K562 (cell line): ENCODE data around the gene POU4F2. TPM values are rescaled to one million over a fixed set of nuclear protein-coding genes. Genes with fewer than 3 reads are reported as not detected.

Experiments
- ATAC-seq: fragments of 200-7000 bp; cut with Tn5 transposase; 3 replicates; pipeline ENCODE4 v1.9.1; 2020; ENCODE audit warnings: moderate library complexity
- BruUV-seq: library from RNA; stranded (reverse); fragments of 400-500 nt; replicated peaks from 2 replicates; lab custom pipeline; 2021; lab: Mats Ljungman, UMichigan
- CTCF ChIA-PET: fragments of 300-600 bp; formaldehyde crosslinking; extraction: SDS; loops from one replicate; lab custom pipeline; 2021; ENCODE audit warnings: low intra/inter-chr PET ratio; lab: Yijun Ruan, JAX
- POLR2A ChIA-PET: fragments of 300-600, 350-650 bp; sonication (Branson Sonifier 250); formaldehyde crosslinking; extraction: SDS; loops from one replicate; lab custom pipeline; 2021; ENCODE audit warnings: antibody characterized with exemption, inconsistent platforms; lab: Yijun Ruan, JAX
- DNase-seq, 4 experiments: peaks; one replicate each; pipeline versions ENCODE4 v3.0.0 to v3.0.0-alpha.2; 2011 to 2018; ENCODE audit warnings: low spot score in 3 of 4, mixed read lengths in 3 of 4; ENCODE audit errors: extremely low read depth in 1 of 4
- FAIRE-seq: peaks from 2 replicates; lab custom pipeline; 2011; peaks lifted over from hg19 to GRCh38; lab: Jason Lieb, UNC
- H2AFZ ChIP-seq: 2 replicates; pipeline ENCODE4 v1.6.0; 2011; ENCODE audit warnings: low read depth, low read length, control low read depth, inconsistent platforms
- H3K27ac ChIP-seq: fragments of 200-600 bp; 3 replicates; pipeline ENCODE4 v1.8.0; 2011; ENCODE audit warnings: low read depth, mild to moderate bottlenecking, control low read depth, inconsistent platforms, low read length, moderate library complexity, mixed read lengths; ENCODE audit errors: extremely low read depth
- H3K27me3 ChIP-seq, 2 experiments: fragments of 300-600 bp in 1 of 2; 2 replicates in 1 of 2; 3 replicates in 1 of 2; pipeline versions ENCODE4 v1.6.0 to v1.8.0; 2011; ENCODE audit warnings: inconsistent platforms in 2 of 2, low read length in 2 of 2, mild to moderate bottlenecking in 1 of 2, mixed read lengths in 1 of 2, moderate library complexity in 1 of 2; ENCODE audit not compliant: control insufficient read depth in 2 of 2, insufficient read depth in 2 of 2
- H3K36me3 ChIP-seq: fragments of 300-600 bp; 3 replicates; pipeline ENCODE4 v1.8.0; 2011; ENCODE audit warnings: mild to moderate bottlenecking, low read length, inconsistent platforms; ENCODE audit not compliant: control insufficient read depth, insufficient read depth
- H3K4me1 ChIP-seq, 2 experiments: fragments of 200-600 bp in 1 of 2; replicated peaks in 1 of 2; 2 replicates in 1 of 2; 3 replicates in 1 of 2; pipeline versions ENCODE4 v1.5.1 to v1.8.0; 2011; ENCODE audit warnings: inconsistent platforms in 2 of 2, low read length in 2 of 2, mild to moderate bottlenecking in 1 of 2, mixed read lengths in 1 of 2, moderate library complexity in 1 of 2; ENCODE audit not compliant: control insufficient read depth in 2 of 2, insufficient read depth in 2 of 2
- H3K4me2 ChIP-seq: 2 replicates; pipeline ENCODE4 v1.6.1; 2011; ENCODE audit warnings: low read length, control low read depth, inconsistent platforms, mixed read lengths; ENCODE audit not compliant: insufficient read depth
- H3K4me3 ChIP-seq: fragments of 200-600 bp; sonication (generic), shearing (Covaris generic); 2 replicates; pipeline ENCODE4 v1.5.1; 2016; ENCODE audit warnings: control low read depth, inconsistent platforms
- H3K79me2 ChIP-seq: fragments of 200-600 bp; 3 replicates; pipeline ENCODE4 v1.8.0; 2011; ENCODE audit warnings: low read length, inconsistent platforms; ENCODE audit not compliant: control insufficient read depth, insufficient read depth
- H3K9ac ChIP-seq, 2 experiments: 2 replicates each; pipeline versions ENCODE4 v1.6.0 to v1.6.1; 2011; ENCODE audit warnings: low read depth in 2 of 2, low read length in 2 of 2, control low read depth in 1 of 2, inconsistent platforms in 1 of 2, mild to moderate bottlenecking in 1 of 2, mixed read lengths in 1 of 2; ENCODE audit not compliant: insufficient read depth in 1 of 2
- H3K9me1 ChIP-seq: one replicate; pipeline ENCODE4 v1.6.0; 2011; ENCODE audit warnings: inconsistent platforms, mild to moderate bottlenecking, low read length, moderate library complexity; ENCODE audit not compliant: control insufficient read depth, insufficient read depth
- H3K9me3 ChIP-seq: replicated peaks from 2 replicates; pipeline ENCODE4 v1.5.1; 2011; ENCODE audit warnings: low read depth, low read length, inconsistent platforms; ENCODE audit not compliant: control insufficient read depth, insufficient read depth
- H4K20me1 ChIP-seq: replicated peaks from 2 replicates; pipeline ENCODE4 v1.6.1; 2011; ENCODE audit warnings: low read length, inconsistent platforms, mixed read lengths; ENCODE audit not compliant: control insufficient read depth, insufficient read depth
- EGR1 ChIP-seq: fragments of 450-650 bp; conservative IDR thresholded peaks from 2 replicates; pipeline ENCODE4 v1.6.1; 2017; ENCODE audit warnings: mild to moderate bottlenecking
- ELF4 ChIP-seq: fragments of 450-650 bp; formaldehyde crosslinking; IDR thresholded peaks from 2 replicates; pipeline ENCODE4 v1.4.0; 2022; ENCODE audit warnings: missing genetic modification characterization
- ETV1 ChIP-seq: fragments of 450-650 bp; conservative IDR thresholded peaks from 2 replicates; pipeline ENCODE4 v1.6.1; 2016; ENCODE audit warnings: missing genetic modification characterization, control low read depth, low read depth, missing compliant biosample characterization
- GATAD2B ChIP-seq: fragments of 450-650 bp; IDR thresholded peaks from 2 replicates; pipeline ENCODE4 v1.6.1; 2017; ENCODE audit warnings: mild to moderate bottlenecking, borderline replicate concordance
- RBM15 ChIP-seq: fragments of 200-400 bp; formaldehyde crosslinking; IDR thresholded peaks from 2 replicates; pipeline ENCODE4 v1.6.1; 2018; ENCODE audit warnings: mild to moderate bottlenecking, low read length, moderate library complexity; ENCODE audit not compliant: insufficient read depth
- RHOXF2B ChIP-seq: fragments of 250-450 bp; sonication (Bioruptor Pico); conservative IDR thresholded peaks from 2 replicates; pipeline ENCODE4 v1.5.1; 2021
- ZFX ChIP-seq: sonication (generic); formaldehyde crosslinking; IDR thresholded peaks from 2 replicates; pipeline ENCODE4 v1.8.0; 2022; ENCODE audit warnings: mild to moderate bottlenecking, missing genetic modification reagents, moderate library complexity
- ZNF263 ChIP-seq: sonication (generic); formaldehyde crosslinking; IDR thresholded peaks from 2 replicates; pipeline ENCODE4 v1.8.0; 2022; ENCODE audit warnings: mild to moderate bottlenecking, missing genetic modification reagents, borderline replicate concordance
- WGBS: fragments of 100-300 bp; shearing (Covaris generic); methylation state at CpG from one replicate; pipeline ENCODE4 v1.1.6; 2016; ENCODE audit warnings: low coverage, mixed read lengths; ENCODE audit not compliant: insufficient coverage; ENCODE audit errors: missing lambda C conversion rate; 5-methylcytosine and 5-hydroxymethylcytosine counted together
- in situ Hi-C: fragments of 300-500 bp; cut with MboI; formaldehyde crosslinking; loops from 4 replicates; pipeline ENCODE4 v1.15.0; 2018; ENCODE audit warnings: inconsistent platforms, mixed read lengths
- intact Hi-C: fragments of 100-400 bp; cut with micrococcal nuclease; formaldehyde crosslinking; loops from 2 replicates; pipeline ENCODE4 v1.14.2; 2022
- polyA plus RNA-seq, 8 experiments: library from polyadenylated mRNA; depleted of rRNA in 4 of 8; stranded (reverse) in 5 of 8; unstranded in 3 of 8; fragments of >200 nt; fragmentation: Nextera tagmentation in 2 of 8; fragmentation: Illumina TruSeq in 1 of 8; extraction: Ambion mirVana in 2 of 8; extraction: Trizol in 1 of 8; gene quantifications; 2 replicates each; pipeline versions ENCODE4 v1.2.1 to v1.2.3, GENCODE V29; 2011 to 2014; ENCODE audit warnings: inconsistent platforms in 1 of 8, missing spikeins in 1 of 8
- total RNA-seq, 7 experiments: library from RNA; depleted of rRNA in 6 of 7; stranded (reverse); fragments of >200 nt in 6 of 7; fragmentation: Illumina TruSeq in 2 of 7; extraction: Trizol in 2 of 7; gene quantifications; 2 replicates each; pipeline versions ENCODE4 v1.2.1 to v1.2.3, GENCODE V29; 2011 to 2021; ENCODE audit warnings: low replicate concordance in 1 of 7
- TF ChIP-seq, protein P1 (sequence below): fragments of 250-450 bp; sonication (Bioruptor Pico); IDR thresholded peaks from 2 replicates; pipeline ENCODE4 v1.4.0; 2020; ENCODE audit warnings: mild to moderate bottlenecking, moderate library complexity
- TF ChIP-seq, protein P2 (sequence below): fragments of 450-650 bp; formaldehyde crosslinking; IDR thresholded peaks from 2 replicates; pipeline ENCODE4 v1.4.0; 2022; ENCODE audit warnings: missing genetic modification characterization
- TF ChIP-seq, protein P3 (sequence below): fragments of 250-450 bp; sonication (Bioruptor Pico); IDR thresholded peaks from 2 replicates; pipeline ENCODE4 v1.5.0; 2021
- TF ChIP-seq, protein P4 (sequence below): fragments of 450-650 bp; IDR thresholded peaks from 2 replicates; pipeline ENCODE4 v1.6.1; 2016; ENCODE audit warnings: low read depth, mild to moderate bottlenecking, moderate library complexity
- TF ChIP-seq, protein P5 (sequence below): fragments of 250-450 bp; sonication (Bioruptor Pico); IDR thresholded peaks from 2 replicates; pipeline ENCODE4 v1.8.0; 2022; ENCODE audit warnings: moderate library complexity, mild to moderate bottlenecking, inconsistent platforms

Gene POU4F2
- total and polyA plus RNA-seq, 9 of the 15 experiments (the other 6 are each of a cell fraction or from before 2014, with no cell fraction given) = not detected

DNA sequence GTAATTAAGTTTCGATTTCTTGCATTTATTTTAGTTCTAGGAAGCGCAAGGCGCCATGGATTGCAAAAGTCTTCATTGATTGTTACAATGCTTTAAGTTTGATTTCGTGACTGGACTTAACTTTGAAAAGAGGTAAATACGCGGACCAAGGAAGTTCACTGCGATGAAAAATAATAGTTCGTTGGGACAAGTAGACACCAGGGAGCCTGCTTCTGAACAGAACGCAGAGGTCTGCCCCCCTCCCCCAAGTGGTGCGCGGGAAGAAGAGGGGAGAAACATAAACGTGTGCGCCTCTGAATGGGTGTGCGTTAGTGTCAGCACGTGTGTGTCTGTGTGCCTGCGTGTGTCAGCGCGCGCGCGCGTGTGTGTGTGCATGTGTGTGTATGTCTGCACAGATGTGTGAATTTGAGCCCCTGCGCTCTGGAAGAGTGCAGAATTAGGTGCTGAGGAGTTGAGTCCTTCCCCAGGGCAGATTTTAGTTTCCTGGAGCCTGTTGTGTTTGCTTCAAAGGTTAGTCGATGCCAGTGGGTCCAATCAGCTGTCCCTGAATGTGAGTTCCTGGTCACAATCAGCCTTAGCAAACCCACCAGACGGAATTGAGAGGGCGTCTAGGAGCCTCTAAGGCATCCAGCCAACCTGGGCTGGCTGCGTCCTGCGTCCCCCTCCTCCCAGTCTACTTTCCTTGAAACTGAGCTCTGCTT is 5.8 kb upstream of the POU4F2 start (continued):
- no peak for TF ChIP-seq RHOXF2B (CRISPR knock-in tag)
- TF ChIP-seq ETV1 (tag) = no peak
- TF ChIP-seq, protein P1, sequence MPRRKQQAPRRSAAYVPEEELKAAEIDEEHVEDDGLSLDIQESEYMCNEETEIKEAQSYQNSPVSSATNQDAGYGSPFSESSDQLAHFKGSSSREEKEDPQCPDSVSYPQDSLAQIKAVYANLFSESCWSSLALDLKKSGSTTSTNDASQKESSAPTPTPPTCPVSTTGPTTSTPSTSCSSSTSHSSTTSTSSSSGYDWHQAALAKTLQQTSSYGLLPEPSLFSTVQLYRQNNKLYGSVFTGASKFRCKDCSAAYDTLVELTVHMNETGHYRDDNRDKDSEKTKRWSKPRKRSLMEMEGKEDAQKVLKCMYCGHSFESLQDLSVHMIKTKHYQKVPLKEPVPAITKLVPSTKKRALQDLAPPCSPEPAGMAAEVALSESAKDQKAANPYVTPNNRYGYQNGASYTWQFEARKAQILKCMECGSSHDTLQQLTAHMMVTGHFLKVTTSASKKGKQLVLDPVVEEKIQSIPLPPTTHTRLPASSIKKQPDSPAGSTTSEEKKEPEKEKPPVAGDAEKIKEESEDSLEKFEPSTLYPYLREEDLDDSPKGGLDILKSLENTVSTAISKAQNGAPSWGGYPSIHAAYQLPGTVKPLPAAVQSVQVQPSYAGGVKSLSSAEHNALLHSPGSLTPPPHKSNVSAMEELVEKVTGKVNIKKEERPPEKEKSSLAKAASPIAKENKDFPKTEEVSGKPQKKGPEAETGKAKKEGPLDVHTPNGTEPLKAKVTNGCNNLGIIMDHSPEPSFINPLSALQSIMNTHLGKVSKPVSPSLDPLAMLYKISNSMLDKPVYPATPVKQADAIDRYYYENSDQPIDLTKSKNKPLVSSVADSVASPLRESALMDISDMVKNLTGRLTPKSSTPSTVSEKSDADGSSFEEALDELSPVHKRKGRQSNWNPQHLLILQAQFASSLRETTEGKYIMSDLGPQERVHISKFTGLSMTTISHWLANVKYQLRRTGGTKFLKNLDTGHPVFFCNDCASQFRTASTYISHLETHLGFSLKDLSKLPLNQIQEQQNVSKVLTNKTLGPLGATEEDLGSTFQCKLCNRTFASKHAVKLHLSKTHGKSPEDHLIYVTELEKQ = no peak
- no peak for TF ChIP-seq EGR1
- no peak for TF ChIP-seq ZFX (CRISPR knock-in tag)
- TF ChIP-seq GATAD2B = no peak

DNA sequence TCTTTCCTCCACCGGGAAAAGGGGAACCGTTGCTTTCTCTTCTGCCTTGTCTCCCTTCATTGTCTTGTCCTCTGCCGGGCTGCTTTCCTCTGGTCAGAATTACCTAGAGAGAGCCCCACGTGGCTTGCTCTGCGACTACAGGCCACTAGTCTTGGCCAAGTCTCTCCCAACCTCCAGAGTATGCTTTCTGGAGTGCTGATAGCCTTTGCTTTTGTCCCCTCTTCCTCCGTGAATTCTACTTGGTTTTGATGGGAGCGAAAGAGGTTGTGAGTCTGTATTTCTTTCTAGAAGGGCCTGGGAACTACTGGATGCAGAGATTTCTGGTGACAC is 5.3 kb upstream of the POU4F2 start:
- no TSS peak for BruUV-seq
- Histone ChIP-seq H3K27ac (no peak overlapping the region), H3K36me3 (no peaks in the 10 kb centered on the region), H2AFZ (no peak overlapping the region), H3K9me3 (no peaks in the 10 kb centered on the region), H3K79me2 (no peaks in the 10 kb centered on the region), H3K4me2 (no peak overlapping the region), H3K9ac (no peak overlapping the region), H4K20me1 (0 out of 2 replicates have a peak, but pooled peaks cover 5% of the 10 kb centered on the region), H3K4me3 (no peak overlapping the region), H3K9me1 (no peaks in the 10 kb centered on the region), H3K27me3 (peaks cover 2 to 24% of the 10 kb centered on the region in 2 experiments; a peak in 3 of 5 replicates), H3K4me1 (peaks cover 0 to 4% of the 10 kb centered on the region in 2 experiments; a peak in 2 of 5 replicates)
- DNase-seq (no peak), FAIRE-seq (no peak), ATAC-seq (no peak)
- in situ Hi-C loops = no loop called here
- ChIA-PET POLR2A (no interaction called here), CTCF (no interaction called here)
- WGBS = 0% methylated on average over 7 of the region's 7 CpGs
- intact Hi-C loops = no loop called here
- no peak for TF ChIP-seq ZNF263 (CRISPR knock-in tag)
- TF ChIP-seq, protein P2, sequence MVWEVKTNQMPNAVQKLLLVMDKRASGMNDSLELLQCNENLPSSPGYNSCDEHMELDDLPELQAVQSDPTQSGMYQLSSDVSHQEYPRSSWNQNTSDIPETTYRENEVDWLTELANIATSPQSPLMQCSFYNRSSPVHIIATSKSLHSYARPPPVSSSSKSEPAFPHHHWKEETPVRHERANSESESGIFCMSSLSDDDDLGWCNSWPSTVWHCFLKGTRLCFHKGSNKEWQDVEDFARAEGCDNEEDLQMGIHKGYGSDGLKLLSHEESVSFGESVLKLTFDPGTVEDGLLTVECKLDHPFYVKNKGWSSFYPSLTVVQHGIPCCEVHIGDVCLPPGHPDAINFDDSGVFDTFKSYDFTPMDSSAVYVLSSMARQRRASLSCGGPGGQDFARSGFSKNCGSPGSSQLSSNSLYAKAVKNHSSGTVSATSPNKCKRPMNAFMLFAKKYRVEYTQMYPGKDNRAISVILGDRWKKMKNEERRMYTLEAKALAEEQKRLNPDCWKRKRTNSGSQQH (CRISPR knock-in tag) = no peak
- TF ChIP-seq, protein P3, sequence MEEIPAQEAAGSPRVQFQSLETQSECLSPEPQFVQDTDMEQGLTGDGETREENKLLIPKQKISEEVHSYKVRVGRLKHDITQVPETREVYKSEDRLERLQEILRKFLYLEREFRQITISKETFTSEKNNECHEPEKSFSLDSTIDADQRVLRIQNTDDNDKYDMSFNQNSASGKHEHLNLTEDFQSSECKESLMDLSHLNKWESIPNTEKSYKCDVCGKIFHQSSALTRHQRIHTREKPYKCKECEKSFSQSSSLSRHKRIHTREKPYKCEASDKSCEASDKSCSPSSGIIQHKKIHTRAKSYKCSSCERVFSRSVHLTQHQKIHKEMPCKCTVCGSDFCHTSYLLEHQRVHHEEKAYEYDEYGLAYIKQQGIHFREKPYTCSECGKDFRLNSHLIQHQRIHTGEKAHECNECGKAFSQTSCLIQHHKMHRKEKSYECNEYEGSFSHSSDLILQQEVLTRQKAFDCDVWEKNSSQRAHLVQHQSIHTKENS (CRISPR knock-in tag) = no peak
- TF ChIP-seq, protein P4, sequence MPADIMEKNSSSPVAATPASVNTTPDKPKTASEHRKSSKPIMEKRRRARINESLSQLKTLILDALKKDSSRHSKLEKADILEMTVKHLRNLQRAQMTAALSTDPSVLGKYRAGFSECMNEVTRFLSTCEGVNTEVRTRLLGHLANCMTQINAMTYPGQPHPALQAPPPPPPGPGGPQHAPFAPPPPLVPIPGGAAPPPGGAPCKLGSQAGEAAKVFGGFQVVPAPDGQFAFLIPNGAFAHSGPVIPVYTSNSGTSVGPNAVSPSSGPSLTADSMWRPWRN = no peak
- TF ChIP-seq ELF4 = no peak
- TF ChIP-seq RBM15 = no peak
- TF ChIP-seq, protein P5, sequence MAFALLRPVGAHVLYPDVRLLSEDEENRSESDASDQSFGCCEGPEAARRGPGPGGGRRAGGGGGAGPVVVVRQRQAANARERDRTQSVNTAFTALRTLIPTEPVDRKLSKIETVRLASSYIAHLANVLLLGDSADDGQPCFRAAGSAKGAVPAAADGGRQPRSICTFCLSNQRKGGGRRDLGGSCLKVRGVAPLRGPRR (CRISPR knock-in tag) = no peak
